WTC11 (cell line): ENCODE results near the gene GRM7. TPM values are rescaled to one million over a fixed set of nuclear protein-coding genes. Genes with fewer than 3 reads are reported as not detected.

Source experiments
- ATAC-seq: fragments of 200-7000 bp; cut with Tn5 transposase; 2 replicates; pipeline ENCODE4 v1.10.0; 2021; ENCODE audit warnings: mild to moderate bottlenecking, moderate library complexity
- CTCF ChIA-PET: fragments of 300-600 bp; sonication (Branson Sonifier 250); formaldehyde crosslinking; loops from one replicate; lab custom pipeline; 2021; ENCODE audit warnings: antibody characterized with exemption; lab: Charles Lee
- POLR2A ChIA-PET: fragments of 350-600 bp; sonication (Branson Sonifier 250); formaldehyde crosslinking; loops from one replicate; lab custom pipeline; 2021; ENCODE audit warnings: antibody characterized with exemption; lab: Charles Lee
- DNase-seq: peaks from one replicate; pipeline ENCODE4 v3.0.0; 2021; ENCODE audit warnings: low spot score
- H3K27ac Mint-ChIP-seq: 2 replicates; pipeline ENCODE4 v1.8.0; 2021; ENCODE audit warnings: mixed read lengths
- H3K27me3 Mint-ChIP-seq: 2 replicates; pipeline ENCODE4 v1.8.0; 2021; ENCODE audit warnings: low read depth, mild to moderate bottlenecking, moderate library complexity, mixed read lengths
- H3K36me3 Mint-ChIP-seq: 2 replicates; pipeline ENCODE4 v1.8.0; 2021; ENCODE audit warnings: mixed read lengths
- H3K4me1 Mint-ChIP-seq: 2 replicates; pipeline ENCODE4 v1.8.0; 2022; ENCODE audit warnings: mixed read lengths
- H3K4me3 Mint-ChIP-seq: 2 replicates; pipeline ENCODE4 v1.8.0; 2021; ENCODE audit warnings: mild to moderate bottlenecking, moderate library complexity, mixed read lengths
- H3K9me3 Mint-ChIP-seq: 2 replicates; pipeline ENCODE4 v1.8.0; 2021; ENCODE audit warnings: mixed read lengths
- ELF4 ChIP-seq: sonication (generic); formaldehyde crosslinking; IDR thresholded peaks from 2 replicates; pipeline ENCODE4 v1.8.1; 2022; ENCODE audit warnings: low read depth, mild to moderate bottlenecking, moderate library complexity, missing genetic modification reagents
- ETV6 ChIP-seq: sonication (generic); formaldehyde crosslinking; IDR thresholded peaks from 2 replicates; pipeline ENCODE4 v1.8.1; 2022; ENCODE audit warnings: mild to moderate bottlenecking, missing genetic modification reagents
- JAZF1 ChIP-seq: fragments of 250-450 bp; sonication (Bioruptor Pico); IDR thresholded peaks from 2 replicates; pipeline ENCODE4 v1.9.0; 2021; ENCODE audit warnings: moderate library complexity, mild to moderate bottlenecking, inconsistent platforms
- KAT7 ChIP-seq: sonication (generic); formaldehyde crosslinking; IDR thresholded peaks from 2 replicates; pipeline ENCODE4 v1.8.1; 2023; ENCODE audit warnings: missing genetic modification reagents, mild to moderate bottlenecking, borderline replicate concordance
- OVOL2 ChIP-seq: fragments of 250-450 bp; sonication (Bioruptor Pico); IDR thresholded peaks from 2 replicates; pipeline ENCODE4 v1.9.0; 2021; ENCODE audit warnings: mild to moderate bottlenecking, borderline replicate concordance
- RELA ChIP-seq: sonication (generic); formaldehyde crosslinking; IDR thresholded peaks from 2 replicates; pipeline ENCODE4 v1.8.1; 2022; ENCODE audit warnings: missing genetic modification reagents, mild to moderate bottlenecking, borderline replicate concordance
- SMAD3 ChIP-seq: sonication (generic); formaldehyde crosslinking; IDR thresholded peaks from 2 replicates; pipeline ENCODE4 v1.8.0; 2022; ENCODE audit warnings: missing genetic modification reagents, mild to moderate bottlenecking, borderline replicate concordance
- TCF7 ChIP-seq: sonication (generic); formaldehyde crosslinking; IDR thresholded peaks from 2 replicates; pipeline ENCODE4 v1.8.0; 2022; ENCODE audit warnings: mild to moderate bottlenecking, low read depth, missing genetic modification reagents, moderate library complexity
- TEAD1 ChIP-seq: sonication (generic); formaldehyde crosslinking; IDR thresholded peaks from 2 replicates; pipeline ENCODE4 v1.8.0; 2022; ENCODE audit warnings: mild to moderate bottlenecking, missing genetic modification reagents
- ZNF138 ChIP-seq: sonication (generic); formaldehyde crosslinking; conservative IDR thresholded peaks from 2 replicates; pipeline ENCODE4 v1.8.1; 2022; ENCODE audit warnings: mild to moderate bottlenecking, moderate library complexity, missing genetic modification reagents
- ZNF396 ChIP-seq: fragments of 250-450 bp; sonication (Bioruptor Pico); IDR thresholded peaks from 2 replicates; pipeline ENCODE4 v1.8.0; 2021; ENCODE audit warnings: mild to moderate bottlenecking, moderate library complexity, borderline replicate concordance
- total RNA-seq: library from RNA; stranded (reverse); gene quantifications from 3 replicates; pipeline ENCODE4 v1.2.3, GENCODE V29; 2021
- TF ChIP-seq, protein P1 (sequence below): sonication (generic); formaldehyde crosslinking; IDR thresholded peaks from 2 replicates; pipeline ENCODE4 v1.8.0; 2022; ENCODE audit warnings: mild to moderate bottlenecking, missing genetic modification reagents
- TF ChIP-seq, protein P2 (sequence below): fragments of 200-600 bp; IDR thresholded peaks from 2 replicates; pipeline ENCODE4 v1.8.0; 2022; ENCODE audit warnings: antibody characterized with exemption
- TF ChIP-seq, protein P3 (sequence below): sonication (generic); formaldehyde crosslinking; IDR thresholded peaks from 2 replicates; pipeline ENCODE4 v1.8.1; 2022; ENCODE audit warnings: mild to moderate bottlenecking, missing genetic modification reagents, moderate library complexity, borderline replicate concordance
- TF ChIP-seq, protein P4 (sequence below): fragments of 250-450 bp; sonication (Bioruptor Pico); IDR thresholded peaks from 2 replicates; pipeline ENCODE4 v2.1.2; 2022; ENCODE audit warnings: mild to moderate bottlenecking, moderate library complexity
- TF ChIP-seq, protein P5 (sequence below): sonication (generic); formaldehyde crosslinking; IDR thresholded peaks from 2 replicates; pipeline ENCODE4 v1.8.1; 2022; ENCODE audit warnings: low read depth, missing genetic modification reagents, borderline replicate concordance
- TF ChIP-seq, protein P6 (sequence below): sonication (generic); formaldehyde crosslinking; IDR thresholded peaks from 2 replicates; pipeline ENCODE4 v1.8.0; 2022; ENCODE audit warnings: mild to moderate bottlenecking, missing genetic modification reagents
- TF ChIP-seq, protein P7 (sequence below): sonication (generic); formaldehyde crosslinking; IDR thresholded peaks from 2 replicates; pipeline ENCODE4 v1.8.1; 2022; ENCODE audit warnings: mild to moderate bottlenecking, moderate library complexity, missing genetic modification reagents

Gene GRM7
- total RNA-seq, 1 experiment from 2014 or later: 0.42 TPM

DNA sequence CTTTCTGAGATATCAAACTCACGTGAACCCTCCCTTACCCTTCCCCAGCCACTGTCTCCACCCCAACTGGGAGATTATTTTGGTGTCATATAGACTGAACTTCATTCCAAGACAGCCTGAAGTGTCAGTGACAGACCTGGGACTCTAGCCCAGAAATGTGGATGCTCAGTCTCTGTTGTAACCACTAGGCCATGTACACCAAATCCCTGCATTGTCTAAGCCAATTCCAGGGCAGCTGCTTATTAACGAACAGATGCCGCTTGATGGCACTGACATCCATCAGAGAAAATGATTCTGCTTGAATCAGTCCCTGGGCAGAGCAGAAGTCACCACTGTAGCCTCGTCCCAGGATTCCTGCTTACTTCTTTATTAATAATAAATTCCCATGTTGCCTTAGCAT, 305.5 kb downstream of the GRM7 start (continued):
- TF ChIP-seq, protein P1, sequence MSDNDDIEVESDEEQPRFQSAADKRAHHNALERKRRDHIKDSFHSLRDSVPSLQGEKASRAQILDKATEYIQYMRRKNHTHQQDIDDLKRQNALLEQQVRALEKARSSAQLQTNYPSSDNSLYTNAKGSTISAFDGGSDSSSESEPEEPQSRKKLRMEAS (CRISPR knock-in tag): no peak
- TF ChIP-seq ELF4 (no peak), RELA (CRISPR knock-in tag) (no peak)
- TF ChIP-seq, protein P2, sequence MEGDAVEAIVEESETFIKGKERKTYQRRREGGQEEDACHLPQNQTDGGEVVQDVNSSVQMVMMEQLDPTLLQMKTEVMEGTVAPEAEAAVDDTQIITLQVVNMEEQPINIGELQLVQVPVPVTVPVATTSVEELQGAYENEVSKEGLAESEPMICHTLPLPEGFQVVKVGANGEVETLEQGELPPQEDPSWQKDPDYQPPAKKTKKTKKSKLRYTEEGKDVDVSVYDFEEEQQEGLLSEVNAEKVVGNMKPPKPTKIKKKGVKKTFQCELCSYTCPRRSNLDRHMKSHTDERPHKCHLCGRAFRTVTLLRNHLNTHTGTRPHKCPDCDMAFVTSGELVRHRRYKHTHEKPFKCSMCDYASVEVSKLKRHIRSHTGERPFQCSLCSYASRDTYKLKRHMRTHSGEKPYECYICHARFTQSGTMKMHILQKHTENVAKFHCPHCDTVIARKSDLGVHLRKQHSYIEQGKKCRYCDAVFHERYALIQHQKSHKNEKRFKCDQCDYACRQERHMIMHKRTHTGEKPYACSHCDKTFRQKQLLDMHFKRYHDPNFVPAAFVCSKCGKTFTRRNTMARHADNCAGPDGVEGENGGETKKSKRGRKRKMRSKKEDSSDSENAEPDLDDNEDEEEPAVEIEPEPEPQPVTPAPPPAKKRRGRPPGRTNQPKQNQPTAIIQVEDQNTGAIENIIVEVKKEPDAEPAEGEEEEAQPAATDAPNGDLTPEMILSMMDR: no peak
- TF ChIP-seq, protein P3, sequence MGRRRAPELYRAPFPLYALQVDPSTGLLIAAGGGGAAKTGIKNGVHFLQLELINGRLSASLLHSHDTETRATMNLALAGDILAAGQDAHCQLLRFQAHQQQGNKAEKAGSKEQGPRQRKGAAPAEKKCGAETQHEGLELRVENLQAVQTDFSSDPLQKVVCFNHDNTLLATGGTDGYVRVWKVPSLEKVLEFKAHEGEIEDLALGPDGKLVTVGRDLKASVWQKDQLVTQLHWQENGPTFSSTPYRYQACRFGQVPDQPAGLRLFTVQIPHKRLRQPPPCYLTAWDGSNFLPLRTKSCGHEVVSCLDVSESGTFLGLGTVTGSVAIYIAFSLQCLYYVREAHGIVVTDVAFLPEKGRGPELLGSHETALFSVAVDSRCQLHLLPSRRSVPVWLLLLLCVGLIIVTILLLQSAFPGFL (CRISPR knock-in tag): no peak

DNA sequence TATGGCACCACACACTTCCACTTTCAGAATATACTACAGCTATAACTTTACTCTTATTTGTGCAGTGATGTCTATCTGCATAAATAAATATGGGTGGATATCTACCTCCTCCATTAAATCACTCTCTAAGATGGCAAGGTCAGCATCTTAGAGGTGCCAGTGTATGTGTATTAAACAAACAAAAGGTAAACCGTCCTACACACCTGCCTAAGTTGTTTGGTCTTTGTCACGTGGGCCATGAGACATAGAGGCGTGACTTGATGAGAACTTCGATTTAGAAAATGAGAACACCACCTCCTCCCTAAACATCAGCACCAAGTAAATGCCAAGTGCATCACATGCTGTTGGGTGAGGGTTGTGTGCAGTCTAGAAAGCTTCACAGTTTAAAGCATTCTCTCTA, 310.6 kb downstream of the GRM7 start:
- Mint-ChIP-seq H3K9me3 (peaks cover 44% of the 10 kb centered on the region), H3K4me3 (no peak overlapping the region), H3K27ac (no peak overlapping the region), H3K36me3 (peaks cover 9% of the 10 kb centered on the region), H3K4me1 (0 out of 2 replicates have a peak, but pooled peaks cover 3% of the 10 kb centered on the region), H3K27me3 (peaks cover 3% of the 10 kb centered on the region)
- DNase-seq (no peak), ATAC-seq (no peak)
- CTCF ChIA-PET: no interaction called here
- POLR2A ChIA-PET: no interaction called here
- TF ChIP-seq ZNF396 (CRISPR knock-in tag): no peak
- no peak for TF ChIP-seq JAZF1 (CRISPR knock-in tag)
- TF ChIP-seq OVOL2 (CRISPR knock-in tag): no peak
- TF ChIP-seq, protein P4, sequence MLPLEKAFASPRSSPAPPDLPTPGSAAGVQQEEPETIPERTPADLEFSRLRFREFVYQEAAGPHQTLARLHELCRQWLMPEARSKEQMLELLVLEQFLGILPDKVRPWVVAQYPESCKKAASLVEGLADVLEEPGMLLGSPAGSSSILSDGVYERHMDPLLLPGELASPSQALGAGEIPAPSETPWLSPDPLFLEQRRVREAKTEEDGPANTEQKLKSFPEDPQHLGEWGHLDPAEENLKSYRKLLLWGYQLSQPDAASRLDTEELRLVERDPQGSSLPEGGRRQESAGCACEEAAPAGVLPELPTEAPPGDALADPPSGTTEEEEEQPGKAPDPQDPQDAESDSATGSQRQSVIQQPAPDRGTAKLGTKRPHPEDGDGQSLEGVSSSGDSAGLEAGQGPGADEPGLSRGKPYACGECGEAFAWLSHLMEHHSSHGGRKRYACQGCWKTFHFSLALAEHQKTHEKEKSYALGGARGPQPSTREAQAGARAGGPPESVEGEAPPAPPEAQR (CRISPR knock-in tag): no peak
- TF ChIP-seq TEAD1: no peak
- no peak for TF ChIP-seq KAT7 (CRISPR knock-in tag)
- TF ChIP-seq, protein P5, sequence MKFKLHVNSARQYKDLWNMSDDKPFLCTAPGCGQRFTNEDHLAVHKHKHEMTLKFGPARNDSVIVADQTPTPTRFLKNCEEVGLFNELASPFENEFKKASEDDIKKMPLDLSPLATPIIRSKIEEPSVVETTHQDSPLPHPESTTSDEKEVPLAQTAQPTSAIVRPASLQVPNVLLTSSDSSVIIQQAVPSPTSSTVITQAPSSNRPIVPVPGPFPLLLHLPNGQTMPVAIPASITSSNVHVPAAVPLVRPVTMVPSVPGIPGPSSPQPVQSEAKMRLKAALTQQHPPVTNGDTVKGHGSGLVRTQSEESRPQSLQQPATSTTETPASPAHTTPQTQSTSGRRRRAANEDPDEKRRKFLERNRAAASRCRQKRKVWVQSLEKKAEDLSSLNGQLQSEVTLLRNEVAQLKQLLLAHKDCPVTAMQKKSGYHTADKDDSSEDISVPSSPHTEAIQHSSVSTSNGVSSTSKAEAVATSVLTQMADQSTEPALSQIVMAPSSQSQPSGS (CRISPR knock-in tag): no peak
- TF ChIP-seq TCF7 (CRISPR knock-in tag): no peak
- TF ChIP-seq, protein P6, sequence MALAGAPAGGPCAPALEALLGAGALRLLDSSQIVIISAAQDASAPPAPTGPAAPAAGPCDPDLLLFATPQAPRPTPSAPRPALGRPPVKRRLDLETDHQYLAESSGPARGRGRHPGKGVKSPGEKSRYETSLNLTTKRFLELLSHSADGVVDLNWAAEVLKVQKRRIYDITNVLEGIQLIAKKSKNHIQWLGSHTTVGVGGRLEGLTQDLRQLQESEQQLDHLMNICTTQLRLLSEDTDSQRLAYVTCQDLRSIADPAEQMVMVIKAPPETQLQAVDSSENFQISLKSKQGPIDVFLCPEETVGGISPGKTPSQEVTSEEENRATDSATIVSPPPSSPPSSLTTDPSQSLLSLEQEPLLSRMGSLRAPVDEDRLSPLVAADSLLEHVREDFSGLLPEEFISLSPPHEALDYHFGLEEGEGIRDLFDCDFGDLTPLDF: no peak
- TF ChIP-seq ETV6 (CRISPR knock-in tag): no peak
- no peak for TF ChIP-seq ZNF138 (CRISPR knock-in tag)
- no peak for TF ChIP-seq SMAD3 (CRISPR knock-in tag)
- TF ChIP-seq, protein P7, sequence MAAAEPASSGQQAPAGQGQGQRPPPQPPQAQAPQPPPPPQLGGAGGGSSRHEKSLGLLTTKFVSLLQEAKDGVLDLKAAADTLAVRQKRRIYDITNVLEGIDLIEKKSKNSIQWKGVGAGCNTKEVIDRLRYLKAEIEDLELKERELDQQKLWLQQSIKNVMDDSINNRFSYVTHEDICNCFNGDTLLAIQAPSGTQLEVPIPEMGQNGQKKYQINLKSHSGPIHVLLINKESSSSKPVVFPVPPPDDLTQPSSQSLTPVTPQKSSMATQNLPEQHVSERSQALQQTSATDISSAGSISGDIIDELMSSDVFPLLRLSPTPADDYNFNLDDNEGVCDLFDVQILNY: no peak
